Pancreas (tissue), 10 donors: ENCODE measurements around the gene CNIH2. TPM values are rescaled to one million over a fixed set of nuclear protein-coding genes. Genes with fewer than 3 reads are reported as not detected.

Experiments
- ATAC-seq, 4 donors: fragments of 200-7000 bp; cut with Tn5 transposase; one replicate each; pipeline versions ENCODE4 v1.8.0 to v1.9.1; 2020; ENCODE audit warnings: mild to moderate bottlenecking in 4 of 4, moderate library complexity in 4 of 4
- DNase-seq, 6 donors: peaks; one replicate each; pipeline ENCODE4 v3.0.0-alpha.2; 2020
- FAIRE-seq: peaks from 2 replicates; lab custom pipeline; 2012; peaks lifted over from hg19 to GRCh38; lab: Jason Lieb, UNC
- H3K27ac ChIP-seq, 4 donors: fragments of 200-600 bp; sonication (generic); 1 replicate in 3 of 4; 2 replicates in 1 of 4; pipeline versions ENCODE4 v1.5.0 to v1.8.0; 2020
- H3K27me3 ChIP-seq, 4 donors: fragments of 200-600 bp; one replicate each; pipeline ENCODE4 v1.8.0; 2021
- H3K36me3 ChIP-seq, 3 donors: fragments of 200-600 bp; sonication (generic) in 1 of 3; one replicate each; pipeline versions ENCODE4 v1.5.0 to v1.8.0; 2020 to 2021
- H3K4me1 ChIP-seq, 3 donors: fragments of 200-600 bp; one replicate each; pipeline ENCODE4 v1.8.0; 2021
- H3K4me3 ChIP-seq, 4 donors: fragments of 200-600 bp; sonication (generic) in 2 of 4; one replicate each; pipeline versions ENCODE4 v1.5.0 to v1.8.0; 2020 to 2021
- H3K9me3 ChIP-seq, 4 donors: fragments of 200-600 bp; one replicate each; pipeline ENCODE4 v1.8.0; 2021
- CTCF ChIP-seq, 4 donors: fragments of 200-600 bp; sonication (generic) in 3 of 4; IDR thresholded peaks; one replicate each; pipeline versions ENCODE4 v1.5.0 to v1.8.0; 2021; ENCODE audit warnings: antibody characterized with exemption in 4 of 4
- WGBS, 2 donors: extraction: QIAGEN DNeasy Blood & Tissue Kit; methylation state at CpG; one replicate each; pipeline ENCODE4 v1.1.7; 2013; 5-methylcytosine and 5-hydroxymethylcytosine counted together
- intact Hi-C, 3 donors: fragments of 100-400 bp; cut with DNase I; formaldehyde crosslinking; loops; one replicate each; pipeline versions ENCODE4 v1.11.1 to v1.14.2; 2022
- polyA plus RNA-seq, 2 donors: library from polyadenylated mRNA; stranded (reverse); fragments of 200-250 nt; gene quantifications; one replicate each; pipeline ENCODE4 v1.2.3, GENCODE V29; 2013
- total RNA-seq, 6 donors: library from RNA; stranded (reverse); fragmentation: NEBNext Ultra II Directional in 4 of 6; extraction: Animal tissue kit (Norgen Biotek cat#: 25700) in 4 of 6; gene quantifications; one replicate each; pipeline versions ENCODE4 v1.2.1 to v1.2.4, GENCODE V29; 2021 to 2023
- donor health status: healthy with polysubstance abuse.
- donor health status: DM: no; HTN: no; CAD: no; lungs with moderate emphysema.
- donor health status: DM: no; HTN: no; CAD: no.
- donor health status: control.
- donor health status: control.
- donor health status: Bipolar disorder and iron deficiency.
- donor health status: DM: yes; HTN: yes; CAD: no.
- donor health status: DM: no; HTN: no; CAD: no.
- donor health status: DM: no; HTN: no; CAD: no.
- donor health status: DM: yes; HTN: yes; CAD: no.

Gene CNIH2
- total and polyA plus RNA-seq, 8 donors: 0.83 to 34.3 (median 3.8) TPM

GRCh38 chr11:66267039-66267378 is 11.0 kb upstream of the CNIH2 start:
- FAIRE-seq (no peak), ATAC-seq (no peak), DNase-seq (no peak)
- 41 to 42% methylated on average over 13 of the region's 13 CpGs for WGBS, 2 donors
- Histone ChIP-seq H3K9me3 (no peaks in the 10 kb centered on the region), H3K4me3 (peak overlapping the region; percentile 13 to 96 (median 74)), H3K36me3 (peaks cover 0 to 1% (median 1%) of the 10 kb centered on the region in 3 donors), H3K27ac (peak overlapping the region; percentile 83 to 92 (median 88)), H3K4me1 (no peaks in the 10 kb centered on the region), H3K27me3 (no peaks in the 10 kb centered on the region)
- intact Hi-C loops: no loop called here
- TF ChIP-seq CTCF (IDR thresholded peaks at IDR 0.05): no peak

- no peak for FAIRE-seq
These were observed 10.4 kb upstream of the CNIH2 start for GRCh38 chr11:66267379-66268243.

GRCh38 chr11:66268244-66268951 is 9.6 kb upstream of the CNIH2 start, which contains the start of gene RAB1B:
Gene RAB1B, plus strand, starts transcription at chr11:66268639. Its CDS starts 41 bp downstream, at chr11:66268680.
- FAIRE-seq: peak; percentile 85
- H3K4me3 ChIP-seq: peak within 1 kb of the TSS; percentile 59 to 96 (median 88)
- H3K27ac ChIP-seq: peak within 1 kb of the TSS; percentile 83 to 92 (median 88)
- WGBS, 2 donors: 0 to 1% methylated on average over 55 to 64 of the region's 64 CpGs
- no peaks in the 10 kb centered on the region for H3K9me3 ChIP-seq
- peaks cover 0 to 15% (median 15%) of the 10 kb centered on the region in 3 donors for H3K36me3 ChIP-seq
- ATAC-seq: peak; percentile 87 to 94 (median 90)
- intact Hi-C loops: no loop called here
- no peaks in the 10 kb centered on the region for H3K4me1 ChIP-seq
- peak; percentile 100 for DNase-seq
- no peaks in the 10 kb centered on the region for H3K27me3 ChIP-seq
- no peak for TF ChIP-seq CTCF (IDR thresholded peaks at IDR 0.05)

More at GRCh38 chr11:66267379-66268243, 10.4 kb upstream of the CNIH2 start:
- intact Hi-C loops: no loop called here
- DNase-seq: peak; percentile 80 to 92 (median 87)
- ATAC-seq: peak; percentile 75 to 87 (median 82)
- H3K36me3 ChIP-seq: peaks cover 0 to 7% (median 7%) of the 10 kb centered on the region in 3 donors
- TF ChIP-seq CTCF (IDR thresholded peaks at IDR 0.05): no peak
- no peaks in the 10 kb centered on the region for H3K4me1 ChIP-seq
- peak overlapping the region; percentile 13 to 96 (median 74) for H3K4me3 ChIP-seq
- no peaks in the 10 kb centered on the region for H3K27me3 ChIP-seq
- H3K27ac ChIP-seq: peak overlapping the region; percentile 83 to 92 (median 88)
- no peaks in the 10 kb centered on the region for H3K9me3 ChIP-seq
- 3% methylated on average over 61 of the region's 61 CpGs for WGBS, 2 donors

GRCh38 chr11:66268952-66269905 is 8.7 kb upstream of the CNIH2 start:
- peak in 1 of 4 donors; percentile 2 for ATAC-seq
- TF ChIP-seq CTCF (IDR thresholded peaks at IDR 0.05): no peak

More at GRCh38 chr11:66268952-66269905, 8.7 kb upstream of the CNIH2 start:
- Histone ChIP-seq H3K36me3 (peaks cover 0 to 23% (median 19%) of the 10 kb centered on the region in 3 donors), H3K27me3 (no peaks in the 10 kb centered on the region), H3K9me3 (no peaks in the 10 kb centered on the region), H3K4me3 (peak overlapping the region; percentile 59 to 96 (median 88)), H3K4me1 (no peaks in the 10 kb centered on the region), H3K27ac (peak overlapping the region; percentile 83 to 92 (median 88))
- DNase-seq: peak in 3 of 6 donors; percentile 20 to 79 (median 58)
- intact Hi-C loops: no loop called here
- no peak for FAIRE-seq
- WGBS, 2 donors: 3 to 5% methylated on average over 32 of the region's 32 CpGs
